ENCODE measurements around the gene SEMG2. TPM values are rescaled to one million over a fixed set of nuclear protein-coding genes. Genes with fewer than 3 reads are reported as not detected.

The SEMG2 gene
- total and polyA plus RNA-seq, 2 donors from 2014 or later, result 0.16 to 0.80 TPM

DNA sequence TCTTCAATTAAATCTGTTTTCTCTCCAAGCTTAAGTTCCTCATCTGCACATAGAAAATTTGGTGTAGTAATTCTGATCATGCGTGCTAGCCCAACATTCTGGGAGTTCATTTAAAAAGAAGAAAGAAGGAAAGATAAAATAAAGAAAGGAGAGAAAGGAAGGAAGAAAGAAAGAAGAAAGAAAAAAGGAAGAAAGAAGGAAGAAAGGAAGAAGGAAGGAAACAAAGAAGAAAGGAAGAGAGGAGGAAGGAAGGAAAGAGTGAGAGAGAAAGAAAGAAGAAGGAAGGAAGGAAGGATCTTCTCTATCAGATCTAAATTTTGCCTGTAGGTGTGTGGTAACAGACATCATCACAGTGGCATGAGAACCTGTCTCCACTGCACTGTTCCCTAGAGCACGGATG lies 17.0 kb downstream of the SEMG2 start:
- Histone ChIP-seq H3K27ac (ENCODE audit: low read depth in 2 of 2, low read length in 2 of 2) (no peak overlapping the region), H3K9ac (ENCODE audit: low read length in 3 of 3) (no peak overlapping the region), H3K4me1 (ENCODE audit: control insufficient read depth in 2 of 3, insufficient read depth in 2 of 3, low read depth in 1 of 3, low read length in 3 of 3) (no peaks in the 10 kb centered on the region), H3K27me3 (ENCODE audit: control insufficient read depth, insufficient read depth, low read length) (no peaks in the 10 kb centered on the region), H3K9me3 (ENCODE audit: control insufficient read depth in 2 of 3, insufficient read depth in 1 of 3, low read length in 3 of 3) (peaks cover 0 to 4% (median 0%) of the 10 kb centered on the region in 3 donors), H3K4me3 (ENCODE audit: low read length in 3 of 3) (no peak overlapping the region), H3K36me3 (ENCODE audit: control insufficient read depth in 2 of 3, insufficient read depth in 3 of 3, low read length in 3 of 3) (no peaks in the 10 kb centered on the region)
- TF ChIP-seq CTCF (IDR thresholded peaks at IDR 0.05; ENCODE audit: borderline replicate concordance, extremely low read depth, insufficient read depth), result no peak
- FAIRE-seq, result no peak
- no peak for DNase-seq
- intact Hi-C loops (cut with DNase I), result no loop called here

GRCh38 chr20:45246109-45246508 lies 24.9 kb downstream of the SEMG2 start:
- no peak for TF ChIP-seq CTCF (IDR thresholded peaks at IDR 0.05; ENCODE audit: borderline replicate concordance, extremely low read depth, insufficient read depth)
- no peaks in the 10 kb centered on the region for H3K36me3 ChIP-seq (ENCODE audit: control insufficient read depth in 2 of 3, insufficient read depth in 3 of 3, low read length in 3 of 3)
- H3K27ac ChIP-seq (ENCODE audit: low read depth in 2 of 2, low read length in 2 of 2), result no peak overlapping the region
- H3K27me3 ChIP-seq (ENCODE audit: control insufficient read depth, insufficient read depth, low read length), result no peaks in the 10 kb centered on the region
- intact Hi-C loops (cut with DNase I), result no loop called here
- H3K4me1 ChIP-seq (ENCODE audit: control insufficient read depth in 2 of 3, insufficient read depth in 2 of 3, low read depth in 1 of 3, low read length in 3 of 3), result no peaks in the 10 kb centered on the region
- FAIRE-seq (no peak), DNase-seq (no peak)
- H3K4me3 ChIP-seq (ENCODE audit: low read length in 3 of 3), result no peak overlapping the region
- no peak overlapping the region for H3K9ac ChIP-seq (ENCODE audit: low read length in 3 of 3)
- no peaks in the 10 kb centered on the region for H3K9me3 ChIP-seq (ENCODE audit: control insufficient read depth in 2 of 3, insufficient read depth in 1 of 3, low read length in 3 of 3)

DNA sequence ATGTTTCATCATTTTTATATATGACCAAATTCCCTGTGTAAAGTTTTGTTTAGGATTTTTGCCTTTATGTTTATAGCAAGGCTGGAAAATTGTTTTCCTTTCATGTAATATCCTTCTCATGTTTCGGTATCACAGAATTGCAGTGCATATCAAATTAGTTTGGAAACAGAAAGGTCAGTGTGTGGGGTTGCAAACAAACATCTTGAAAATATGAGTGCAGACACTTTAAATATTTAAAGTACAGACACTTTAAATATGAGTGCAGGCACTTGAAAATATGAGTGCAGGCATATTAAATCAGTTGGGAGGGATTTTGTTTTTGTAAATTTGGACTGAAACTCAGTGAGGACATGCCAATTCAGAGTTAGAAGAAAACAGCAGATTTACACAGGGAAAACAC lies 26.7 kb downstream of the SEMG2 start:
- Histone ChIP-seq H3K36me3 (ENCODE audit: control insufficient read depth in 2 of 3, insufficient read depth in 3 of 3, low read length in 3 of 3) (no peaks in the 10 kb centered on the region), H3K4me1 (ENCODE audit: control insufficient read depth in 2 of 3, insufficient read depth in 2 of 3, low read depth in 1 of 3, low read length in 3 of 3) (no peaks in the 10 kb centered on the region), H3K4me3 (ENCODE audit: low read length in 3 of 3) (no peak overlapping the region), H3K9me3 (ENCODE audit: control insufficient read depth in 2 of 3, insufficient read depth in 1 of 3, low read length in 3 of 3) (no peaks in the 10 kb centered on the region), H3K27me3 (ENCODE audit: control insufficient read depth, insufficient read depth, low read length) (no peaks in the 10 kb centered on the region), H3K9ac (ENCODE audit: low read length in 3 of 3) (no peak overlapping the region), H3K27ac (ENCODE audit: low read depth in 2 of 2, low read length in 2 of 2) (no peak overlapping the region)
- intact Hi-C loops (cut with DNase I), result no loop called here
- DNase-seq (no peak), FAIRE-seq (no peak)
- TF ChIP-seq CTCF (IDR thresholded peaks at IDR 0.05; ENCODE audit: borderline replicate concordance, extremely low read depth, insufficient read depth), result no peak

GRCh38 chr20:45248609-45249008 lies 27.4 kb downstream of the SEMG2 start:
- H3K36me3 ChIP-seq (ENCODE audit: control insufficient read depth in 2 of 3, insufficient read depth in 3 of 3, low read length in 3 of 3), result no peaks in the 10 kb centered on the region
- no peak overlapping the region for H3K27ac ChIP-seq (ENCODE audit: low read depth in 2 of 2, low read length in 2 of 2)
- H3K4me1 ChIP-seq (ENCODE audit: control insufficient read depth in 2 of 3, insufficient read depth in 2 of 3, low read depth in 1 of 3, low read length in 3 of 3), result no peaks in the 10 kb centered on the region
- no peaks in the 10 kb centered on the region for H3K9me3 ChIP-seq (ENCODE audit: control insufficient read depth in 2 of 3, insufficient read depth in 1 of 3, low read length in 3 of 3)
- TF ChIP-seq CTCF (IDR thresholded peaks at IDR 0.05; ENCODE audit: borderline replicate concordance, extremely low read depth, insufficient read depth), result no peak
- intact Hi-C loops (cut with DNase I), result no loop called here
- DNase-seq (no peak), FAIRE-seq (no peak)
- no peak overlapping the region for H3K4me3 ChIP-seq (ENCODE audit: low read length in 3 of 3)
- H3K9ac ChIP-seq (ENCODE audit: low read length in 3 of 3), result no peak overlapping the region
- H3K27me3 ChIP-seq (ENCODE audit: control insufficient read depth, insufficient read depth, low read length), result no peaks in the 10 kb centered on the region
